ENCODE results near the gene IRAK3.

The IRAK3 gene

DNA sequence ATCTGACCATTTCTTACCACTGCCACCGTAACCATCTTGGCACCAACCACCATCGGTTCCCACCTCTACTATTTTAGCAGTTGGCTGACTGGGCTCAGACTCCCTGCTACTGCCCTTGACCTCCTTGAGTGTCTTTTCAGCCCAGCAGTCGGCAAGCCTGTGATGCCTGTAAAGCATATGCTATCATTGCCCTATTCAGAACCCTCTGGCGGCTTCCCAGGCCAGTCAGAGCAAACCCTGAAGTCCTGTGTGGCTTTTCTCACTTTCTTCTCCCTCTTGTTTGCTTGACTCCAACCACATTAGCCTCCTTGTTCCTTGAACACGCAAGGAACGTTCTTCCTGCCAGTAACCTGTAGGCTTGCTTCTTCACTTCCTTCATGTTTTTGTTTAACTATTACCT lies 6.2 kb downstream of the IRAK3 start:
- H3K27me3 ChIP-seq (ENCODE audit: insufficient read depth, low read length, poor library complexity): peaks cover 3% of the 10 kb centered on the region
- DNase-seq: no peak
- no peak overlapping the region for H3K4me2 ChIP-seq (ENCODE audit: insufficient read depth, low read length)
- ATAC-seq (ENCODE audit: insufficient read depth, low read depth): no peak
- H3K27ac ChIP-seq (ENCODE audit: low read length): no peak overlapping the region
- H3K4me3 ChIP-seq (ENCODE audit: low read depth in 1 of 2, low read length in 2 of 2): no peak overlapping the region
- H3K36me3 ChIP-seq (ENCODE audit: insufficient read depth, low read length): no peaks in the 10 kb centered on the region
- H4K20me1 ChIP-seq (ENCODE audit: insufficient read depth, low read length): no peaks in the 10 kb centered on the region
- no peak overlapping the region for H2AFZ ChIP-seq (ENCODE audit: low read depth, low read length)
- no peaks in the 10 kb centered on the region for H3K4me1 ChIP-seq (ENCODE audit: insufficient read depth, low read length)
- H3K9ac ChIP-seq (ENCODE audit: low read depth, low read length): no peak overlapping the region
- TF ChIP-seq EZH2 (IDR thresholded peaks at IDR 0.05; ENCODE audit: borderline replicate concordance, low read depth, low read length, severe bottlenecking): no peak
- TF ChIP-seq, protein P1, sequence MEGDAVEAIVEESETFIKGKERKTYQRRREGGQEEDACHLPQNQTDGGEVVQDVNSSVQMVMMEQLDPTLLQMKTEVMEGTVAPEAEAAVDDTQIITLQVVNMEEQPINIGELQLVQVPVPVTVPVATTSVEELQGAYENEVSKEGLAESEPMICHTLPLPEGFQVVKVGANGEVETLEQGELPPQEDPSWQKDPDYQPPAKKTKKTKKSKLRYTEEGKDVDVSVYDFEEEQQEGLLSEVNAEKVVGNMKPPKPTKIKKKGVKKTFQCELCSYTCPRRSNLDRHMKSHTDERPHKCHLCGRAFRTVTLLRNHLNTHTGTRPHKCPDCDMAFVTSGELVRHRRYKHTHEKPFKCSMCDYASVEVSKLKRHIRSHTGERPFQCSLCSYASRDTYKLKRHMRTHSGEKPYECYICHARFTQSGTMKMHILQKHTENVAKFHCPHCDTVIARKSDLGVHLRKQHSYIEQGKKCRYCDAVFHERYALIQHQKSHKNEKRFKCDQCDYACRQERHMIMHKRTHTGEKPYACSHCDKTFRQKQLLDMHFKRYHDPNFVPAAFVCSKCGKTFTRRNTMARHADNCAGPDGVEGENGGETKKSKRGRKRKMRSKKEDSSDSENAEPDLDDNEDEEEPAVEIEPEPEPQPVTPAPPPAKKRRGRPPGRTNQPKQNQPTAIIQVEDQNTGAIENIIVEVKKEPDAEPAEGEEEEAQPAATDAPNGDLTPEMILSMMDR (IDR thresholded peaks at IDR 0.05; ENCODE audit: borderline replicate concordance, extremely low read depth, low read length, poor library complexity, severe bottlenecking): no peak
- no peaks in the 10 kb centered on the region for H3K9me3 ChIP-seq (ENCODE audit: insufficient read depth, low read length, severe bottlenecking)
- no peaks in the 10 kb centered on the region for H3K79me2 ChIP-seq (ENCODE audit: insufficient read depth, low read length)

DNA sequence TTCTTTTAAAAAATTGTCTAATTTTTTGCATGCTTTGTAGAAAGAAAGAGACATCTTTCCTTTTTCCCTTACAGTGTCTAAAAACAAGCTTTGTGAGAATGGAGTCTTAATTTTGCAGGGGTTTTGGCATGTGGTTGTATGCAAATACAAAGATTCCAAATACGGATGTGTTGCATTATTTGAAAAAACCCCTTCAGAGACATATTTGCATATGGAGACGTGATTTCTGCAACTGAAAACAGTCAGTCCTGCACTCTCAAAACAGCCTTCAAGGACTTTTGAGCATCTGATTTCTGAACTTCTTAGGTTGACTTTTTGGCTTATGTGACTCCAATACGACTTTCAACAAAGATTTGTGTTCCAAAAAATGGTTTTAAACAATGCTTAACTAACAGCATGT lies 7.8 kb downstream of the IRAK3 start:
- no peak overlapping the region for H3K4me3 ChIP-seq (ENCODE audit: low read depth in 1 of 2, low read length in 2 of 2)
- no peaks in the 10 kb centered on the region for H3K4me1 ChIP-seq (ENCODE audit: insufficient read depth, low read length)
- no peak overlapping the region for H2AFZ ChIP-seq (ENCODE audit: low read depth, low read length)
- ATAC-seq (ENCODE audit: insufficient read depth, low read depth) (no peak), DNase-seq (no peak)
- H3K9me3 ChIP-seq (ENCODE audit: insufficient read depth, low read length, severe bottlenecking): no peaks in the 10 kb centered on the region
- no peak overlapping the region for H3K9ac ChIP-seq (ENCODE audit: low read depth, low read length)
- H3K4me2 ChIP-seq (ENCODE audit: insufficient read depth, low read length): no peak overlapping the region
- H3K27ac ChIP-seq (ENCODE audit: low read length): no peak overlapping the region
- H3K27me3 ChIP-seq (ENCODE audit: insufficient read depth, low read length, poor library complexity): no peaks in the 10 kb centered on the region
- no peaks in the 10 kb centered on the region for H3K79me2 ChIP-seq (ENCODE audit: insufficient read depth, low read length)
- H4K20me1 ChIP-seq (ENCODE audit: insufficient read depth, low read length): no peaks in the 10 kb centered on the region
- H3K36me3 ChIP-seq (ENCODE audit: insufficient read depth, low read length): no peaks in the 10 kb centered on the region
- TF ChIP-seq, protein P1 (IDR thresholded peaks at IDR 0.05; ENCODE audit: borderline replicate concordance, extremely low read depth, low read length, poor library complexity, severe bottlenecking): no peak
- no peak for TF ChIP-seq EZH2 (IDR thresholded peaks at IDR 0.05; ENCODE audit: borderline replicate concordance, low read depth, low read length, severe bottlenecking)

DNA sequence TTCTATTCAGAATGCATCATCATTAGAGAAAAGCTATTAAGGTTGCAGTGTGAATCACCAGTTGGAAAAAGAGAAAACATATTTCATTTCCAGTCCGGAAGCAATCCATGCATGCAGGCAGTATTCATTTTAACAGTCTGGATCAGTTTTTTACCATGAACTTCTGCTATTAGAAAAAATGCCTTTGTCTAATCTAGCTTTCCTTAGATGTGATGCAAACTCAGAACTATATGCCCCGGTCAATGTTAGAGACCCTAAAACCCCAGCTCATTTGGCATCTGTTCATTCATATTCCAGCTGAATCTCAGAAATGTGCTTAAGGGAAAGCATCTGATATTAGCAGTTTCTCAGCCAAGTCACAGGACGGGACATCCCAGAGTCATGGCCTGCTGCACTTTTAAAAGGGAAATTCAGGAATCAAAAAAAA lies 8.5 kb downstream of the IRAK3 start:
- Histone ChIP-seq H3K9me3 (ENCODE audit: insufficient read depth, low read length, severe bottlenecking) (no peaks in the 10 kb centered on the region), H4K20me1 (ENCODE audit: insufficient read depth, low read length) (no peaks in the 10 kb centered on the region), H3K27me3 (ENCODE audit: insufficient read depth, low read length, poor library complexity) (no peaks in the 10 kb centered on the region), H3K79me2 (ENCODE audit: insufficient read depth, low read length) (no peaks in the 10 kb centered on the region), H3K4me2 (ENCODE audit: insufficient read depth, low read length) (no peak overlapping the region), H3K4me3 (ENCODE audit: low read depth in 1 of 2, low read length in 2 of 2) (no peak overlapping the region), H3K4me1 (ENCODE audit: insufficient read depth, low read length) (no peaks in the 10 kb centered on the region), H2AFZ (ENCODE audit: low read depth, low read length) (no peak overlapping the region), H3K36me3 (ENCODE audit: insufficient read depth, low read length) (no peaks in the 10 kb centered on the region), H3K27ac (ENCODE audit: low read length) (no peak overlapping the region), H3K9ac (ENCODE audit: low read depth, low read length) (no peak overlapping the region)
- DNase-seq (no peak), ATAC-seq (ENCODE audit: insufficient read depth, low read depth) (no peak)
- TF ChIP-seq, protein P1 (IDR thresholded peaks at IDR 0.05; ENCODE audit: borderline replicate concordance, extremely low read depth, low read length, poor library complexity, severe bottlenecking): no peak
- TF ChIP-seq EZH2 (IDR thresholded peaks at IDR 0.05; ENCODE audit: borderline replicate concordance, low read depth, low read length, severe bottlenecking): no peak

DNA sequence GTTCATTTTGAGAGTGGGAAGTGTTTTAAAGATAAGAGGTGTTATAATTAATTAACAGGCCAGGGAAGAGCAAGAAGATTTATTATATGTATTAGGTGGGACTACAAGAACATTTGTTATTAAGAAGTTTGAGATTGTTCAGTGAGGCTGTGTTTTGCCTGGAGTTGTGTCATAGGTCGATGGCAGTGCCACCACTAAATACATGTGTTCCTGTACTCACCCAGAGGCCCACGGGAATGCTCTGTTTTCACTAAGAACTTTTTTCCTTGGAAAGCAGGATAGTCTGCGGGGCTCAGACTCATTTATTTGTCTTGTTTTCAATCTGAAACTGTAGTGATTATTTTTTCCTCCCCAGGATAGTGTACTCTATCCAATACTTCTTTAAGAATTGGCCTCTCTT lies 10.1 kb downstream of the IRAK3 start:
- Histone ChIP-seq H4K20me1 (ENCODE audit: insufficient read depth, low read length) (no peaks in the 10 kb centered on the region), H3K27me3 (ENCODE audit: insufficient read depth, low read length, poor library complexity) (no peaks in the 10 kb centered on the region), H3K27ac (ENCODE audit: low read length) (no peak overlapping the region), H3K4me1 (ENCODE audit: insufficient read depth, low read length) (no peaks in the 10 kb centered on the region), H2AFZ (ENCODE audit: low read depth, low read length) (no peak overlapping the region), H3K4me3 (ENCODE audit: low read depth in 1 of 2, low read length in 2 of 2) (no peak overlapping the region), H3K36me3 (ENCODE audit: insufficient read depth, low read length) (no peaks in the 10 kb centered on the region), H3K4me2 (ENCODE audit: insufficient read depth, low read length) (no peak overlapping the region), H3K9ac (ENCODE audit: low read depth, low read length) (no peak overlapping the region), H3K9me3 (ENCODE audit: insufficient read depth, low read length, severe bottlenecking) (no peaks in the 10 kb centered on the region), H3K79me2 (ENCODE audit: insufficient read depth, low read length) (no peaks in the 10 kb centered on the region)
- no peak for TF ChIP-seq EZH2 (IDR thresholded peaks at IDR 0.05; ENCODE audit: borderline replicate concordance, low read depth, low read length, severe bottlenecking)
- TF ChIP-seq, protein P1 (IDR thresholded peaks at IDR 0.05; ENCODE audit: borderline replicate concordance, extremely low read depth, low read length, poor library complexity, severe bottlenecking): no peak
- ATAC-seq (ENCODE audit: insufficient read depth, low read depth) (no peak), DNase-seq (no peak)
